ENCODE measurements around the gene ERVFRD-1.

GRCh38 chr6:11151488-11151887 lies 40.0 kb upstream of the ERVFRD-1 start:
- TF ChIP-seq POLR2AphosphoS5 (IDR thresholded peaks at IDR 0.05; ENCODE audit: low read depth, low read length), result no peak
- no peak for TF ChIP-seq SPI1 (IDR thresholded peaks at IDR 0.05; ENCODE audit: low read depth, low read length)
- no peak for TF ChIP-seq POLR2A (IDR thresholded peaks at IDR 0.05; ENCODE audit: low read depth, low read length)
- no peak for TF ChIP-seq POU2F2 (IDR thresholded peaks at IDR 0.05; ENCODE audit: low read depth, low read length)

Measured in GM12891 (cell line).